GM12872 (cell line): ENCODE data around the gene IL22RA2.

Source experiments
- CTCF ChIP-seq: IDR thresholded peaks from 3 replicates; pipeline ENCODE4 v1.5.1; 2011; ENCODE audit warnings: low read depth, mild to moderate bottlenecking, low read length, moderate library complexity; ENCODE audit not compliant: insufficient read depth

IL22RA2 gene

GRCh38 chr6:137116807-137117206 lies 56.6 kb downstream of the IL22RA2 start:
- TF ChIP-seq CTCF: no peak

GRCh38 chr6:137115658-137116057 lies 57.8 kb downstream of the IL22RA2 start:
- TF ChIP-seq CTCF: no peak

DNA sequence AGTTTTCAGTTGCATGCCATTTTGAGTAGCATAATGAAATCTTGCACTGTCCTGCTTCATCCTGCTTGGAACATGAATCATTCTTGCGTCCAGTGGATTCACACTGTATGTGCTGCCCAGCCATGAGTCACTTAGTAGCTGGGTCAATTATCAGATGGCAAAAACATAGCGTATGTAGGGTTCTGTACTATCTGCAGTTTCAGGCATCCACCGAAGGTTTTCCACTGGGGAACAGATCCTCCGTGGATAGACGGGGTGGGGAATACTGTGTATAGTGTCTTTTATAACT lies 61.4 kb downstream of the IL22RA2 start:
- TF ChIP-seq CTCF: no peak

DNA sequence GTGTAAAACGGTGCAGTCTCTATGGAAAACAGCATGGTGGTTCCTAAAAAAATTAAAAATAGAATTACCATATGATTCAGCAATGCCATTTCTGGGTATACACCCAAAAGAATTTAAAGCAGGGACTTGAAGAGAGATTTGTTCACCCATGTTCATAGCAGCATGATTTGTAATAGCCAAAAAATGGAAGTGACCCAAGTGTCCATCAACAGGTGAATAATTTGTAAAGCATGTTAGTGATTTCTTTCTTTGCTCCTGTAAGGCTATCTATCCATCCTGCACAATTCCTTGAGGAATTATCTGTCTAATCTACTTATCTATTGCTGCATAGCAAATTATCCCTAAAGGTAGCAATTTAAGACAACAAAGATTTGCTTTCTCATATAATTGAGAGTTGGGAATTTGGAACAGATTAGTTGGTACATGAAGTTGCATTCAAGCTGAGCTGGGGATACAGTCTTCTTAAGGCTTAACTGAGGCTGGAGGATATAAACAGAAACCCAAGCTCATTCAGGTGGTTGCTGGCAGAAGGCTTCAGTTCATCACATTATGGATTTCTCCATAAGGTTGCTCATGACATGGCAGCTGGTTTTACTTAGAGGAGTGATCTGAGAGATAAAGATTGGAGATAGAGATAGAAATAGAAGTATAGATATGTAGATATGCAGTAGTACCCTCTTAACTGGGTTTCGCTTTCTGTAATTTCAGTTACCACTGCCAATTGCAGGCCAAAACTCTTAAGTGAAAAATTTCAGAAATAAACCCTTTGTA lies 62.0 kb downstream of the IL22RA2 start:
- TF ChIP-seq CTCF: no peak

GRCh38 chr6:137107767-137108105 lies 65.7 kb downstream of the IL22RA2 start:
- no peak for TF ChIP-seq CTCF

DNA sequence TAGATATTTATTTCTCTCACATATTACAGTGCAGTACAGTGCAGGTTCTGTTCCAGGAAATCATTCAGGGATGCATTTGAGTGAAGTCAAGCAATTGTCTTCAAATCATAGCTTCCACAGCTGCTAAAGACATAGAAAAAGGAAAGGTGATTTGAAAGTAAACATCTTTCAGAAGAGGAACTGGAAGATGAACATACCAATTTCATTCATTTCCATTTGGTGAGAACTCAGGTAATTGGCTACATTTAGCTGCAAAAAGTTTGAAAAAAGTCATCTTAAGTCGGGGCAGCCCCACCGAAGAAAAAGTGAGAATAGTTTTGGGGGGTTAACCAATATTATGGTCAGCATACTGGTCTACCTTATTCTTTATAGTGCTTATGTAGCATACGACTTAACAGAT lies 67.3 kb downstream of the IL22RA2 start:
- TF ChIP-seq CTCF: no peak

DNA sequence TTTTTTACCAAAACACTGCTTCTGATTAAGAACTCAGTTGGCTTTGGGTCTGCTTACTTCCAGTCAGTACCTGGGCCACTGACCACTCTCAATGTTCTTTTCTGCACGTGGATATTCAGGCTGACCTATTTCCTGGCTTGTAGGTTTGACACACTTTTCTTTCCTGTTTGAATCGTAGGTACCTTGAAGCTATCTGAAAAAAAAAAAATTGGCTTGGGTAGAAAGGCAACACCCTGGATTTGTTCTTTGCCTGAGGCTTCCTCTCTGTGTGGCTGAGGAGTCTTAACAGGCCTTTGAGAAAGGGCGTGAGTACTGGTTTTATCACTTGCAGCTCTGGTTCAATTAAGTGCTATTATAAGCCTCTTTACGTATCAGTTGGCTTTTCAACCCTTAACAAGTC lies 68.1 kb downstream of the IL22RA2 start:
- TF ChIP-seq CTCF: no peak
